Uterus (tissue), 4 donors: ENCODE results near the gene MAFB. TPM values are rescaled to one million over a fixed set of nuclear protein-coding genes. Genes with fewer than 3 reads are reported as not detected.

Experiments
- DNase-seq, 2 donors: peaks; one replicate each; pipeline ENCODE4 v3.0.0-alpha.2; 2019 to 2020
- H3K27ac ChIP-seq, 2 donors: fragments of 200-600 bp; sonication (generic); 1 replicate in 1 of 2; 2 replicates in 1 of 2; pipeline ENCODE4 v1.5.1; 2016 to 2018
- H3K27me3 ChIP-seq, 2 donors: fragments of 200-600 bp; sonication (generic); one replicate each; pipeline ENCODE4 v1.5.1; 2018 to 2019; ENCODE audit warnings: control low read depth in 1 of 2
- H3K36me3 ChIP-seq, 2 donors: fragments of 200-600 bp; sonication (generic); one replicate each; pipeline ENCODE4 v1.5.1; 2019; ENCODE audit warnings: control low read depth in 1 of 2
- H3K4me1 ChIP-seq, 2 donors: fragments of 200-600 bp; sonication (generic); one replicate each; pipeline ENCODE4 v1.5.1; 2018 to 2019; ENCODE audit warnings: control low read depth in 1 of 2
- H3K4me3 ChIP-seq, 2 donors: fragments of 200-600 bp; sonication (generic); 1 replicate in 1 of 2; 2 replicates in 1 of 2; pipeline ENCODE4 v1.5.1; 2018 to 2019; ENCODE audit warnings: mild to moderate bottlenecking in 1 of 2
- H3K9me3 ChIP-seq, 2 donors: fragments of 200-600 bp; sonication (generic); one replicate each; pipeline ENCODE4 v1.5.1; 2019; ENCODE audit warnings: control low read depth in 1 of 2
- CTCF ChIP-seq, 4 experiments: fragments of 200-600 bp in 2 of 4; fragments of 450-650 bp in 2 of 4; sonication (generic) in 2 of 4; IDR thresholded peaks; one replicate each; pipeline ENCODE4 v1.5.1; 2016 to 2019; ENCODE audit warnings: antibody characterized with exemption in 4 of 4, mild to moderate bottlenecking in 2 of 4, moderate library complexity in 1 of 4
- POLR2A ChIP-seq, 2 donors: fragments of 450-650 bp; IDR thresholded peaks; one replicate each; pipeline ENCODE4 v1.6.1; 2016; ENCODE audit warnings: antibody characterized with exemption in 2 of 2, mild to moderate bottlenecking in 1 of 2, moderate library complexity in 1 of 2
- intact Hi-C: fragments of 100-400 bp; cut with DNase I; formaldehyde crosslinking; loops from one replicate; pipeline ENCODE4 v1.15.1; 2023; ENCODE audit warnings: low total_unique reads
- total RNA-seq, 4 donors: library from RNA; depleted of rRNA in 3 of 4; stranded (reverse); fragments of >200 nt in 3 of 4; gene quantifications; one replicate each; pipeline versions ENCODE4 v1.1.0 to v1.2.4, GENCODE V29; 2014 to 2023
- donor health status: DM: yes; HTN: yes; CAD: no.

Gene MAFB
- total RNA-seq, 4 donors from 2014 or later: 10.0 to 38.2 (median 19.0) TPM

GRCh38 chr20:40672095-40672494, 16.9 kb downstream of the MAFB start:
- DNase-seq: no peak
- no peaks in the 10 kb centered on the region for H3K36me3 ChIP-seq
- intact Hi-C loops: no loop called here
- no peak overlapping the region for H3K27ac ChIP-seq
- no peaks in the 10 kb centered on the region for H3K9me3 ChIP-seq
- no peaks in the 10 kb centered on the region for H3K27me3 ChIP-seq
- no peak overlapping the region for H3K4me3 ChIP-seq
- H3K4me1 ChIP-seq: no peaks in the 10 kb centered on the region
- TF ChIP-seq POLR2A (IDR thresholded peaks at IDR 0.05): no peak
- no peak for TF ChIP-seq CTCF (IDR thresholded peaks at IDR 0.05)

- intact Hi-C loops: no loop called here
- H3K4me3 ChIP-seq: no peak overlapping the region
- H3K27ac ChIP-seq: no peak overlapping the region
- H3K36me3 ChIP-seq: no peaks in the 10 kb centered on the region
- no peak for DNase-seq
- TF ChIP-seq POLR2A (IDR thresholded peaks at IDR 0.05): no peak
- TF ChIP-seq CTCF (IDR thresholded peaks at IDR 0.05): no peak
- no peaks in the 10 kb centered on the region for H3K27me3 ChIP-seq
- H3K4me1 ChIP-seq: no peaks in the 10 kb centered on the region
- no peaks in the 10 kb centered on the region for H3K9me3 ChIP-seq
Measured at GRCh38 chr20:40670253-40670652, 18.8 kb downstream of the MAFB start.

GRCh38 chr20:40669692-40670091, 19.3 kb downstream of the MAFB start:
- no peak overlapping the region for H3K27ac ChIP-seq
- no peaks in the 10 kb centered on the region for H3K36me3 ChIP-seq
- H3K4me1 ChIP-seq: no peaks in the 10 kb centered on the region
- intact Hi-C loops: no loop called here
- no peaks in the 10 kb centered on the region for H3K27me3 ChIP-seq
- no peak overlapping the region for H3K4me3 ChIP-seq
- H3K9me3 ChIP-seq: no peaks in the 10 kb centered on the region
- no peak for DNase-seq
- TF ChIP-seq POLR2A (IDR thresholded peaks at IDR 0.05): no peak
- TF ChIP-seq CTCF (IDR thresholded peaks at IDR 0.05): no peak

GRCh38 chr20:40668449-40669228, 20.4 kb downstream of the MAFB start:
- no peak for DNase-seq
- no peaks in the 10 kb centered on the region for H3K27me3 ChIP-seq
- H3K4me3 ChIP-seq: no peak overlapping the region
- no peaks in the 10 kb centered on the region for H3K36me3 ChIP-seq
- intact Hi-C loops: no loop called here
- no peak overlapping the region for H3K27ac ChIP-seq
- H3K4me1 ChIP-seq: no peaks in the 10 kb centered on the region
- TF ChIP-seq CTCF (IDR thresholded peaks at IDR 0.05) (no peak), POLR2A (IDR thresholded peaks at IDR 0.05) (no peak)
- no peaks in the 10 kb centered on the region for H3K9me3 ChIP-seq

- intact Hi-C loops: no loop called here
- H3K9me3 ChIP-seq: no peaks in the 10 kb centered on the region
- H3K27me3 ChIP-seq: no peaks in the 10 kb centered on the region
- TF ChIP-seq CTCF (IDR thresholded peaks at IDR 0.05): no peak
- no peak for TF ChIP-seq POLR2A (IDR thresholded peaks at IDR 0.05)
- no peaks in the 10 kb centered on the region for H3K36me3 ChIP-seq
- no peak for DNase-seq
- H3K27ac ChIP-seq: no peak overlapping the region
- H3K4me1 ChIP-seq: no peaks in the 10 kb centered on the region
- H3K4me3 ChIP-seq: no peak overlapping the region
Measured at GRCh38 chr20:40667503-40667902, 21.5 kb downstream of the MAFB start.
